K562 (cell line): ENCODE results near the gene KBTBD4. TPM values are rescaled to one million over a fixed set of nuclear protein-coding genes. Genes with fewer than 3 reads are reported as not detected.

Experiments
- HDAC1 ChIP-seq, 2 experiments: fragments of 450-650 bp; IDR thresholded peaks; 2 replicates each; pipeline ENCODE4 v1.6.1; 2016 to 2017; ENCODE audit warnings: inconsistent platforms in 1 of 2, mild to moderate bottlenecking in 1 of 2, moderate library complexity in 1 of 2
- PCBP1 ChIP-seq: fragments of 200-400 bp; formaldehyde crosslinking; IDR thresholded peaks from 2 replicates; pipeline ENCODE4 v1.6.1; 2018; ENCODE audit warnings: mild to moderate bottlenecking, low read depth, low read length; ENCODE audit not compliant: poor library complexity, severe bottlenecking
- PHF8 ChIP-seq: fragments of 200-600 bp; sonication (generic); IDR thresholded peaks from 2 replicates; pipeline ENCODE4 v1.6.1; 2012; ENCODE audit warnings: mixed run types, mild to moderate bottlenecking, inconsistent platforms, low read length, moderate library complexity, borderline replicate concordance
- PRPF4 ChIP-seq: fragments of 200-400 bp; formaldehyde crosslinking; IDR thresholded peaks from one replicate; pipeline ENCODE4 v1.6.1; 2017; ENCODE audit warnings: low read length, low read depth, mild to moderate bottlenecking; ENCODE audit not compliant: insufficient read depth, poor library complexity, severe bottlenecking
- RAD51 ChIP-seq: fragments of 450-650 bp; IDR thresholded peaks from 2 replicates; pipeline ENCODE4 v1.7.1; 2016; ENCODE audit warnings: low read depth, mild to moderate bottlenecking, borderline replicate concordance
- RBM22 ChIP-seq: fragments of 200-400 bp; formaldehyde crosslinking; IDR thresholded peaks from 2 replicates; pipeline ENCODE4 v1.6.1; 2018; ENCODE audit warnings: low read length, low read depth; ENCODE audit not compliant: poor library complexity, severe bottlenecking
- TEAD4 ChIP-seq, 2 experiments: sonication (generic) in 1 of 2; formaldehyde crosslinking in 1 of 2; IDR thresholded peaks; 2 replicates each; pipeline versions ENCODE4 v1.6.1 to v1.8.0; 2012 to 2022; ENCODE audit warnings: borderline replicate concordance in 1 of 2, inconsistent platforms in 1 of 2, low read length in 1 of 2, mild to moderate bottlenecking in 1 of 2, missing genetic modification reagents in 1 of 2
- YY1 ChIP-seq, 3 experiments: IDR thresholded peaks; 2 replicates each; pipeline ENCODE4 v1.6.1; 2011; ENCODE audit warnings: low read length in 2 of 3, mild to moderate bottlenecking in 2 of 3, moderate library complexity in 2 of 3, borderline replicate concordance in 1 of 3, control low read depth in 1 of 3, low read depth in 1 of 3; ENCODE audit not compliant: insufficient read depth in 3 of 3, insufficient replicate concordance in 2 of 3, control insufficient read depth in 1 of 3, insufficient read length in 1 of 3; ENCODE audit errors: extremely low read depth in 1 of 3
- ZNF174 ChIP-seq: fragments of 250-450 bp; sonication (Bioruptor Pico); IDR thresholded peaks from 2 replicates; pipeline ENCODE4 v1.4.0; 2020; ENCODE audit warnings: mild to moderate bottlenecking
- ZNF263 ChIP-seq: sonication (generic); formaldehyde crosslinking; IDR thresholded peaks from 2 replicates; pipeline ENCODE4 v1.8.0; 2022; ENCODE audit warnings: mild to moderate bottlenecking, missing genetic modification reagents, borderline replicate concordance
- polyA plus RNA-seq, 8 experiments: library from polyadenylated mRNA; depleted of rRNA in 4 of 8; stranded (reverse) in 5 of 8; unstranded in 3 of 8; fragments of >200 nt; fragmentation: Nextera tagmentation in 2 of 8; fragmentation: Illumina TruSeq in 1 of 8; extraction: Ambion mirVana in 2 of 8; extraction: Trizol in 1 of 8; gene quantifications; 2 replicates each; pipeline versions ENCODE4 v1.2.1 to v1.2.3, GENCODE V29; 2011 to 2014; ENCODE audit warnings: inconsistent platforms in 1 of 8, missing spikeins in 1 of 8
- total RNA-seq, 7 experiments: library from RNA; depleted of rRNA in 6 of 7; stranded (reverse); fragments of >200 nt in 6 of 7; fragmentation: Illumina TruSeq in 2 of 7; extraction: Trizol in 2 of 7; gene quantifications; 2 replicates each; pipeline versions ENCODE4 v1.2.1 to v1.2.3, GENCODE V29; 2011 to 2021; ENCODE audit warnings: low replicate concordance in 1 of 7
- TF ChIP-seq, protein P1 (sequence below): fragments of 450-650 bp; IDR thresholded peaks from one replicate; pipeline ENCODE4 v1.6.1; 2018; ENCODE audit warnings: mild to moderate bottlenecking, moderate library complexity; ENCODE audit not compliant: partially characterized antibody
- TF ChIP-seq, protein P2 (sequence below): IDR thresholded peaks from 2 replicates; pipeline ENCODE4 v1.6.1; 2014; ENCODE audit warnings: antibody characterized with exemption
- TF ChIP-seq, protein P3 (sequence below): sonication (generic); formaldehyde crosslinking; IDR thresholded peaks from 2 replicates; pipeline ENCODE4 v1.8.1; 2023; ENCODE audit warnings: missing genetic modification reagents, mild to moderate bottlenecking, borderline replicate concordance

The KBTBD4 gene
- total and polyA plus RNA-seq, 9 of the 15 experiments (the other 6 are each of a cell fraction or from before 2014, with no cell fraction given), result 7.0 to 33.9 (median 13.3) TPM

DNA sequence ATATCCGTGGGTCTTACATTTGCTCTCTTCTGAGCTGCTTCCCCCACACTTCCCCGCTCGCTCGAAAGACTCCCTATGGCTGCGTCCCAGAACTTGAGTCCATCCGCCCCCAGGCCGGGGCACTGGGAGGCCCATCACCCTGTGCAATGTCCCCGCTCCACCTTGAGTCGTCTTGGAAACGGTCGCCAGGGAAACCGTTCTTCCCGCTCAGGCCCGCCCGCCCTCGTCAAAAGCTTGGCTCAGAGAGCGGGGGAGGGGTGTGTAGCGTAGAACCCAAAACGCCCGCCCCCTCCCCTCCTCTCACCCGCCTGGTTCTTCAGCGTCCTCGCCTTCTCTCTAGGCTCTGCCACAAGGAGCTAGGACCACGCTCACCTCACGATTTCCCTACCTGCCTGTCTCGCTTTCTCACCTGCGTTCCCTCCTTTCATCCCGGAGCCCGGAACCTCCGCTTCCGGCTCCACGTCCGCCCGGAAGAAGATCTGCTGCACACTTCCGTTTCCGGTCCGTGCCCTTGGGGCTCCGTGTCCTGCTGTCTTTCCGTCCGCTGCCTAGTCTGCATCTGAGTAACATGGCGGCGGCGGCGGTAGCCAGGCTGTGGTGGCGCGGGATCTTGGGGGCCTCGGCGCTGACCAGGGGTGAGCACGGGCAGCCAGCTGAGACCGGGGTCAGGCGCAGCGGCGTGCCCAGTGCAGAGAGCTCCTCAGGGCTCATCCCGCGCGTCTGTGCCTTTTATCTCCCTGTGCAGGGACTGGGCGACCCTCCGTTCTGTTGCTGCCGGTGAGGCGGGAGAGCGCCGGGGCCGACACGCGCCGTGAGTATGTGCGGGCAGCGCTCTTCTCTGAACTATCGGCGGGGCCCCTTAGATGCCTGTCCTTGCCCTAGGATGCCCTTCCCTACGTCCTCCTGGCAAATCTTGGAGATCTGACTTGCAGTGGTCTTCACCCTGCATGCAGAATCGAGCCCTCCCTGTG, at the start of gene KBTBD4, which contains the start of gene NDUFS3 (continued):
- TF ChIP-seq, protein P1, sequence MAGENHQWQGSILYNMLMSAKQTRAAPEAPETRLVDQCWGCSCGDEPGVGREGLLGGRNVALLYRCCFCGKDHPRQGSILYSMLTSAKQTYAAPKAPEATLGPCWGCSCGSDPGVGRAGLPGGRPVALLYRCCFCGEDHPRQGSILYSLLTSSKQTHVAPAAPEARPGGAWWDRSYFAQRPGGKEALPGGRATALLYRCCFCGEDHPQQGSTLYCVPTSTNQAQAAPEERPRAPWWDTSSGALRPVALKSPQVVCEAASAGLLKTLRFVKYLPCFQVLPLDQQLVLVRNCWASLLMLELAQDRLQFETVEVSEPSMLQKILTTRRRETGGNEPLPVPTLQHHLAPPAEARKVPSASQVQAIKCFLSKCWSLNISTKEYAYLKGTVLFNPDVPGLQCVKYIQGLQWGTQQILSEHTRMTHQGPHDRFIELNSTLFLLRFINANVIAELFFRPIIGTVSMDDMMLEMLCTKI, result no peak
- TF ChIP-seq YY1 (IDR thresholded peaks at IDR 0.05; ENCODE audit: borderline replicate concordance in 1 of 3, control insufficient read depth in 1 of 3, extremely low read depth in 1 of 3, insufficient read depth in 3 of 3, insufficient read length in 1 of 3, insufficient replicate concordance in 2 of 3, low read depth in 1 of 3, low read length in 2 of 3), result peak; percentile 82 to 97 (median 94)
- TF ChIP-seq PRPF4, result no peak
- peak; percentile 49; the same call in 1 of the 2 replicates for TF ChIP-seq TEAD4 (IDR thresholded peaks at IDR 0.05; ENCODE audit: low read length)
- no peak for TF ChIP-seq TEAD4 (CRISPR knock-in tag; IDR thresholded peaks at IDR 0.05; ENCODE audit: borderline replicate concordance)
- TF ChIP-seq ZNF263, result no peak
- TF ChIP-seq RAD51, result peak; percentile 37; the same call in 1 of the 2 replicates
- peak; percentile 99 for TF ChIP-seq RBM22
- TF ChIP-seq HDAC1 (IDR thresholded peaks at IDR 0.05), result peak; percentile 87 to 95; a peak in 3 of 4 replicates
- TF ChIP-seq ZNF174, result no peak
- no peak for TF ChIP-seq PCBP1
- TF ChIP-seq, protein P2, sequence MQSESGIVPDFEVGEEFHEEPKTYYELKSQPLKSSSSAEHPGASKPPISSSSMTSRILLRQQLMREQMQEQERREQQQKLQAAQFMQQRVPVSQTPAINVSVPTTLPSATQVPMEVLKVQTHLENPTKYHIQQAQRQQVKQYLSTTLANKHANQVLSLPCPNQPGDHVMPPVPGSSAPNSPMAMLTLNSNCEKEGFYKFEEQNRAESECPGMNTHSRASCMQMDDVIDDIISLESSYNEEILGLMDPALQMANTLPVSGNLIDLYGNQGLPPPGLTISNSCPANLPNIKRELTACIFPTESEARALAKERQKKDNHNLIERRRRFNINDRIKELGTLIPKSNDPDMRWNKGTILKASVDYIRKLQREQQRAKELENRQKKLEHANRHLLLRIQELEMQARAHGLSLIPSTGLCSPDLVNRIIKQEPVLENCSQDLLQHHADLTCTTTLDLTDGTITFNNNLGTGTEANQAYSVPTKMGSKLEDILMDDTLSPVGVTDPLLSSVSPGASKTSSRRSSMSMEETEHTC, result 0 out of 2 replicates have a peak, but pooled peaks have one; percentile 7
- TF ChIP-seq, protein P3, sequence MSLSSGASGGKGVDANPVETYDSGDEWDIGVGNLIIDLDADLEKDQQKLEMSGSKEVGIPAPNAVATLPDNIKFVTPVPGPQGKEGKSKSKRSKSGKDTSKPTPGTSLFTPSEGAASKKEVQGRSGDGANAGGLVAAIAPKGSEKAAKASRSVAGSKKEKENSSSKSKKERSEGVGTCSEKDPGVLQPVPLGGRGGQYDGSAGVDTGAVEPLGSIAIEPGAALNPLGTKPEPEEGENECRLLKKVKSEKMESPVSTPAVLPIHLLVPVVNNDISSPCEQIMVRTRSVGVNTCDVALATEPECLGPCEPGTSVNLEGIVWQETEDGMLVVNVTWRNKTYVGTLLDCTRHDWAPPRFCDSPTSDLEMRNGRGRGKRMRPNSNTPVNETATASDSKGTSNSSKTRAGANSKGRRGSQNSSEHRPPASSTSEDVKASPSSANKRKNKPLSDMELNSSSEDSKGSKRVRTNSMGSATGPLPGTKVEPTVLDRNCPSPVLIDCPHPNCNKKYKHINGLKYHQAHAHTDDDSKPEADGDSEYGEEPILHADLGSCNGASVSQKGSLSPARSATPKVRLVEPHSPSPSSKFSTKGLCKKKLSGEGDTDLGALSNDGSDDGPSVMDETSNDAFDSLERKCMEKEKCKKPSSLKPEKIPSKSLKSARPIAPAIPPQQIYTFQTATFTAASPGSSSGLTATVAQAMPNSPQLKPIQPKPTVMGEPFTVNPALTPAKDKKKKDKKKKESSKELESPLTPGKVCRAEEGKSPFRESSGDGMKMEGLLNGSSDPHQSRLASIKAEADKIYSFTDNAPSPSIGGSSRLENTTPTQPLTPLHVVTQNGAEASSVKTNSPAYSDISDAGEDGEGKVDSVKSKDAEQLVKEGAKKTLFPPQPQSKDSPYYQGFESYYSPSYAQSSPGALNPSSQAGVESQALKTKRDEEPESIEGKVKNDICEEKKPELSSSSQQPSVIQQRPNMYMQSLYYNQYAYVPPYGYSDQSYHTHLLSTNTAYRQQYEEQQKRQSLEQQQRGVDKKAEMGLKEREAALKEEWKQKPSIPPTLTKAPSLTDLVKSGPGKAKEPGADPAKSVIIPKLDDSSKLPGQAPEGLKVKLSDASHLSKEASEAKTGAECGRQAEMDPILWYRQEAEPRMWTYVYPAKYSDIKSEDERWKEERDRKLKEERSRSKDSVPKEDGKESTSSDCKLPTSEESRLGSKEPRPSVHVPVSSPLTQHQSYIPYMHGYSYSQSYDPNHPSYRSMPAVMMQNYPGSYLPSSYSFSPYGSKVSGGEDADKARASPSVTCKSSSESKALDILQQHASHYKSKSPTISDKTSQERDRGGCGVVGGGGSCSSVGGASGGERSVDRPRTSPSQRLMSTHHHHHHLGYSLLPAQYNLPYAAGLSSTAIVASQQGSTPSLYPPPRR (CRISPR knock-in tag), result no peak
- TF ChIP-seq PHF8, result peak; percentile 99
